Endothelial cell of umbilical vein (primary cell): ENCODE measurements around the gene NR2C1. TPM values are rescaled to one million over a fixed set of nuclear protein-coding genes. Genes with fewer than 3 reads are reported as not detected.

Experiments
- BruUV-seq: library from RNA; stranded (reverse); fragments of 400-500 nt; replicated peaks from 2 replicates; lab custom pipeline; 2021; lab: Mats Ljungman, UMichigan
- CTCF ChIA-PET: fragments of 300-600, 350-600 bp; sonication (Branson Sonifier 250); formaldehyde crosslinking; loops from one replicate; lab custom pipeline; 2021; ENCODE audit warnings: antibody characterized with exemption, inconsistent platforms; lab: Charles Lee
- POLR2A ChIA-PET: fragments of 300-600, 350-600 bp; sonication (Branson Sonifier 250); formaldehyde crosslinking; loops from one replicate; lab custom pipeline; 2021; ENCODE audit warnings: antibody characterized with exemption, inconsistent platforms; lab: Charles Lee
- DNase-seq: peaks from one replicate; pipeline ENCODE4 v3.0.0-alpha.2; 2011; ENCODE audit warnings: low read depth, low spot score
- FAIRE-seq: peaks from 2 replicates; lab custom pipeline; 2011; peaks lifted over from hg19 to GRCh38; lab: Jason Lieb, UNC
- H2AFZ ChIP-seq: 2 replicates; pipeline ENCODE4 v1.6.0; 2012; ENCODE audit warnings: low read depth, low read length, control low read depth, inconsistent platforms
- H3K27ac ChIP-seq: 2 replicates; pipeline ENCODE4 v1.5.1; 2011; ENCODE audit warnings: low read depth, mild to moderate bottlenecking, control low read depth, low read length, moderate library complexity; ENCODE audit not compliant: insufficient read depth
- H3K27me3 ChIP-seq, 2 experiments: 2 replicates each; pipeline versions ENCODE4 v1.6.0 to v1.6.1; 2011; ENCODE audit warnings: low read length in 2 of 2, mixed read lengths in 1 of 2; ENCODE audit not compliant: control insufficient read depth in 2 of 2, insufficient read depth in 2 of 2
- H3K36me3 ChIP-seq, 2 experiments: 2 replicates in 1 of 2; 3 replicates in 1 of 2; pipeline ENCODE4 v1.5.1; 2011; ENCODE audit warnings: low read length in 2 of 2, mild to moderate bottlenecking in 1 of 2, moderate library complexity in 1 of 2; ENCODE audit not compliant: control insufficient read depth in 2 of 2, insufficient read depth in 2 of 2; ENCODE audit errors: extremely low read depth in 1 of 2
- H3K4me1 ChIP-seq: 3 replicates; pipeline ENCODE4 v1.5.1; 2011; ENCODE audit warnings: mild to moderate bottlenecking, low read length; ENCODE audit not compliant: control insufficient read depth, insufficient read depth; ENCODE audit errors: extremely low read depth
- H3K4me2 ChIP-seq: 2 replicates; pipeline ENCODE4 v1.6.1; 2011; ENCODE audit warnings: low read length, control low read depth, mixed read lengths; ENCODE audit not compliant: insufficient read depth
- H3K4me3 ChIP-seq, 3 experiments: fragments of 200-600 bp in 1 of 3; sonication (generic), shearing (Covaris generic) in 1 of 3; replicated peaks in 1 of 3; 2 replicates each; pipeline ENCODE4 v1.5.1; 2011 to 2016; ENCODE audit warnings: control low read depth in 3 of 3, low read length in 3 of 3, mild to moderate bottlenecking in 2 of 3, inconsistent platforms in 1 of 3, low read depth in 1 of 3, moderate library complexity in 1 of 3; ENCODE audit not compliant: insufficient read depth in 1 of 3
- H3K79me2 ChIP-seq: 2 replicates; pipeline ENCODE4 v1.6.0; 2012; ENCODE audit warnings: low read length, inconsistent platforms; ENCODE audit not compliant: control insufficient read depth, insufficient read depth
- H3K9ac ChIP-seq: replicated peaks from 2 replicates; pipeline ENCODE3; 2011; ENCODE audit warnings: low read length, control low read depth; ENCODE audit not compliant: insufficient read depth; ENCODE audit errors: extremely low read depth
- H3K9me1 ChIP-seq: replicated peaks from 3 replicates; pipeline ENCODE4 v1.6.0; 2011; ENCODE audit warnings: mild to moderate bottlenecking, low read length; ENCODE audit not compliant: control insufficient read depth, insufficient read depth; ENCODE audit errors: extremely low read depth
- H3K9me3 ChIP-seq: replicated peaks from 2 replicates; pipeline ENCODE4 v1.5.1; 2012; ENCODE audit warnings: low read length, inconsistent platforms; ENCODE audit not compliant: control insufficient read depth, insufficient read depth
- H4K20me1 ChIP-seq: replicated peaks from 2 replicates; pipeline ENCODE3; 2011; ENCODE audit warnings: mild to moderate bottlenecking, low read length; ENCODE audit not compliant: control insufficient read depth, insufficient read depth; ENCODE audit errors: extremely low read depth
- EZH2 ChIP-seq: IDR thresholded peaks from 2 replicates; pipeline ENCODE4 v1.6.1; 2012; ENCODE audit warnings: borderline replicate concordance, low read depth, mild to moderate bottlenecking, moderate library complexity, low read length, inconsistent platforms; ENCODE audit not compliant: severe bottlenecking
- FOS ChIP-seq: IDR thresholded peaks from 2 replicates; pipeline ENCODE4 v1.6.1; 2011; ENCODE audit warnings: mild to moderate bottlenecking, low read length, moderate library complexity, borderline replicate concordance; ENCODE audit not compliant: insufficient read depth
- GATA2 ChIP-seq: IDR thresholded peaks from 2 replicates; pipeline ENCODE4 v1.7.0; 2011; ENCODE audit warnings: low read depth, mild to moderate bottlenecking, moderate library complexity, mixed read lengths, low read length; ENCODE audit not compliant: insufficient read length, insufficient read depth
- JUN ChIP-seq: IDR thresholded peaks from 2 replicates; pipeline ENCODE4 v1.6.1; 2011; ENCODE audit warnings: borderline replicate concordance, low read depth; ENCODE audit not compliant: insufficient read length, insufficient read depth
- MYC ChIP-seq: IDR thresholded peaks from one replicate; pipeline ENCODE4 v1.6.1; 2011; ENCODE audit warnings: mild to moderate bottlenecking, low read depth, low read length
- POLR2A ChIP-seq: IDR thresholded peaks from 2 replicates; pipeline ENCODE4 v1.6.1; 2012; ENCODE audit warnings: low read depth, mild to moderate bottlenecking, control low read depth, low read length
- POLR2AphosphoS5 ChIP-seq: IDR thresholded peaks from 2 replicates; pipeline ENCODE4 v1.6.1; 2012; ENCODE audit warnings: low read depth, mild to moderate bottlenecking, control low read depth, low read length, moderate library complexity; ENCODE audit not compliant: insufficient read depth
- dilution Hi-C: fragments of 300-500 bp; cut with MboI; formaldehyde crosslinking; loops from one replicate; pipeline ENCODE4 v1.15.0; 2019; ENCODE audit warnings: low sequenced_read_pairs; ENCODE audit not compliant: extremely low pct_ligation_motif_present
- intact Hi-C: fragments of 100-400 bp; cut with micrococcal nuclease; formaldehyde crosslinking; loops from one replicate; pipeline ENCODE4 v1.10.0; 2022
- polyA plus RNA-seq, 4 experiments: library from polyadenylated mRNA; depleted of rRNA in 3 of 4; stranded (reverse) in 3 of 4; unstranded in 1 of 4; fragments of >200 nt; gene quantifications; 2 replicates each; pipeline versions ENCODE4 v1.2.1 to v1.2.3, GENCODE V29; 2011 to 2012; ENCODE audit warnings: missing spikeins in 1 of 4
- total RNA-seq: library from RNA; stranded (reverse); gene quantifications from 2 replicates; pipeline ENCODE4 v1.2.3, GENCODE V29; 2021
- TF ChIP-seq, protein P1 (sequence below), 2 donors: IDR thresholded peaks; 1 replicate in 1 of 2; 2 replicates in 1 of 2; pipeline ENCODE4 v1.5.1; 2011; ENCODE audit warnings: low read length in 2 of 2, mild to moderate bottlenecking in 2 of 2, moderate library complexity in 2 of 2, control low read depth in 1 of 2, inconsistent platforms in 1 of 2, low read depth in 1 of 2; ENCODE audit not compliant: insufficient read depth in 1 of 2; ENCODE audit errors: extremely low read depth in 1 of 2
- TF ChIP-seq, protein P2 (sequence below): IDR thresholded peaks from 2 replicates; pipeline ENCODE4 v1.6.1; 2011; ENCODE audit not compliant: insufficient read depth, insufficient read length

Gene NR2C1
- total and polyA plus RNA-seq, 2 donors (not counting 3 experiments of a cell fraction or from before 2014, with no cell fraction given), result 21.0 to 37.7 TPM

- Histone ChIP-seq H3K9me3 (no peaks in the 10 kb centered on the region), H3K9me1 (no peaks in the 10 kb centered on the region), H3K79me2 (no peaks in the 10 kb centered on the region), H3K36me3 (peaks cover 6% of the 10 kb centered on the region in 2 experiments), H3K4me1 (peaks cover 15% of the 10 kb centered on the region), H3K27ac (no peak overlapping the region), H3K9ac (no peak overlapping the region), H2AFZ (no peak overlapping the region), H3K27me3 (no peaks in the 10 kb centered on the region), H3K4me2 (no peak overlapping the region), H3K4me3 (no peak overlapping the region), H4K20me1 (no peaks in the 10 kb centered on the region)
- CTCF ChIA-PET, result interaction anchor here (1.2 to 1.7 kb wide), 2 partner anchors 40 to 235 kb away, joined by 3 to 5 read pairs; no protein-coding TSS in a partner anchor
- POLR2A ChIA-PET, result no interaction called here
- intact Hi-C loops, result loop anchor here (5.0 kb wide), 1 partner anchor 372 kb away; the partner anchor contains the start of gene METAP2
- DNase-seq (no peak), FAIRE-seq (no peak)
- dilution Hi-C loops, result loop anchor here (25.0 kb wide), 1 partner anchor 112 kb away; the partner anchor contains the start of genes FGD6 and VEZT
- BruUV-seq, result no TSS peak
- TF ChIP-seq FOS (no peak), JUN (no peak), GATA2 (no peak), EZH2 (no peak), POLR2AphosphoS5 (no peak), POLR2A (no peak), MYC (no peak)
- TF ChIP-seq, protein P1, sequence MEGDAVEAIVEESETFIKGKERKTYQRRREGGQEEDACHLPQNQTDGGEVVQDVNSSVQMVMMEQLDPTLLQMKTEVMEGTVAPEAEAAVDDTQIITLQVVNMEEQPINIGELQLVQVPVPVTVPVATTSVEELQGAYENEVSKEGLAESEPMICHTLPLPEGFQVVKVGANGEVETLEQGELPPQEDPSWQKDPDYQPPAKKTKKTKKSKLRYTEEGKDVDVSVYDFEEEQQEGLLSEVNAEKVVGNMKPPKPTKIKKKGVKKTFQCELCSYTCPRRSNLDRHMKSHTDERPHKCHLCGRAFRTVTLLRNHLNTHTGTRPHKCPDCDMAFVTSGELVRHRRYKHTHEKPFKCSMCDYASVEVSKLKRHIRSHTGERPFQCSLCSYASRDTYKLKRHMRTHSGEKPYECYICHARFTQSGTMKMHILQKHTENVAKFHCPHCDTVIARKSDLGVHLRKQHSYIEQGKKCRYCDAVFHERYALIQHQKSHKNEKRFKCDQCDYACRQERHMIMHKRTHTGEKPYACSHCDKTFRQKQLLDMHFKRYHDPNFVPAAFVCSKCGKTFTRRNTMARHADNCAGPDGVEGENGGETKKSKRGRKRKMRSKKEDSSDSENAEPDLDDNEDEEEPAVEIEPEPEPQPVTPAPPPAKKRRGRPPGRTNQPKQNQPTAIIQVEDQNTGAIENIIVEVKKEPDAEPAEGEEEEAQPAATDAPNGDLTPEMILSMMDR (IDR thresholded peaks at IDR 0.05; ENCODE audit: extremely low read depth in 1 of 2, insufficient read depth in 1 of 2, low read depth in 1 of 2, low read length in 2 of 2), result no peak
- TF ChIP-seq, protein P2, sequence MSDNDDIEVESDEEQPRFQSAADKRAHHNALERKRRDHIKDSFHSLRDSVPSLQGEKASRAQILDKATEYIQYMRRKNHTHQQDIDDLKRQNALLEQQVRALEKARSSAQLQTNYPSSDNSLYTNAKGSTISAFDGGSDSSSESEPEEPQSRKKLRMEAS, result no peak
Observed at GRCh38 chr12:95100264-95101190, 27.1 kb upstream of the NR2C1 start.
